HG02798 (cell line): Measurements from ENCODE around the gene ZNF112.
A peak's percentile ranks its signal among the peaks of the same experiment; 100 is the strongest.
"Not testable (repeated sequence)": the region's sequence is repeated elsewhere in the genome, so short reads cannot be mapped to it uniquely, and the experiment has no call there.

Experiments
- ATAC-seq: cut with Tn5 transposase; IDR thresholded peaks from one replicate; pipeline ENCODE4 v1.9.1; 2021; ENCODE audit warnings: mild to moderate bottlenecking; ENCODE audit not compliant: unreplicated experiment, poor library complexity

Gene ZNF112

DNA sequence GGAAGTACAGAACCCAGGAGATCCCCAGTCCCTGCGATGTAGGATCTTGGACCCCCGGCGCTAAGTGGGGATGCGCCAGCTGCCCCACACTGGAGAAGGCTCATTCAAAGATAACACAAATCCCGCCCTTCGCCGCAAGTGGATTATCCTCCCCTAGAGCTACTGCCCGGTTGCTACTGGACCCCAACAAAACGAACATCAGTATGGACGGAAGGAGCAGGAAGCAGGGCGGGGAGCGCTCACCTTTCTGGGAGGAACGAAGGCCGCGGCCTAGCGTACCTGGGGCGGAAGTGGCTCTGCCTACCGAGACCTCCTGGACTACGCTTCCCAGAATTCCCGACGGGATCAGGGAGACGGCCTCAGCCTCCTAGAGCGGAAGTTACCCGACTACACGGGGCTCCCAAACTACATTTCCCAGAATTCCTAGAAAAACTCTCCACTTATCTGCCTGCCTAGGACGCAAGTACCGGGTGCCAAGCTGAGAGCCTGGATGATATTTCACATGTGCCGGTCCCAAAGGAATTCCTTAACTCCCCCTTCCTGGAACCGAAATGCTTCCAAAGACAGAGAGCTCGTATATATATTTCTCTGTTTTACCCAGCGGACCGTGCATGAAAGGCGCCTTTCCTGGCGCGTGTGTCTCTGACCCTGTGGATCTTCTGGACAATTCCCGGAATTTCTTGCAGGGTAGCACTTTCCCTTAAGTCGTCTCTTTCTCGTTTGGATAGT is at the start of gene ZNF112:
ZNF112 (minus strand) TSS at position 298 of the 729 bp plus-strand sequence. CDS start 16,141 bp downstream, outside the sequence.
- ATAC-seq: no peak

DNA sequence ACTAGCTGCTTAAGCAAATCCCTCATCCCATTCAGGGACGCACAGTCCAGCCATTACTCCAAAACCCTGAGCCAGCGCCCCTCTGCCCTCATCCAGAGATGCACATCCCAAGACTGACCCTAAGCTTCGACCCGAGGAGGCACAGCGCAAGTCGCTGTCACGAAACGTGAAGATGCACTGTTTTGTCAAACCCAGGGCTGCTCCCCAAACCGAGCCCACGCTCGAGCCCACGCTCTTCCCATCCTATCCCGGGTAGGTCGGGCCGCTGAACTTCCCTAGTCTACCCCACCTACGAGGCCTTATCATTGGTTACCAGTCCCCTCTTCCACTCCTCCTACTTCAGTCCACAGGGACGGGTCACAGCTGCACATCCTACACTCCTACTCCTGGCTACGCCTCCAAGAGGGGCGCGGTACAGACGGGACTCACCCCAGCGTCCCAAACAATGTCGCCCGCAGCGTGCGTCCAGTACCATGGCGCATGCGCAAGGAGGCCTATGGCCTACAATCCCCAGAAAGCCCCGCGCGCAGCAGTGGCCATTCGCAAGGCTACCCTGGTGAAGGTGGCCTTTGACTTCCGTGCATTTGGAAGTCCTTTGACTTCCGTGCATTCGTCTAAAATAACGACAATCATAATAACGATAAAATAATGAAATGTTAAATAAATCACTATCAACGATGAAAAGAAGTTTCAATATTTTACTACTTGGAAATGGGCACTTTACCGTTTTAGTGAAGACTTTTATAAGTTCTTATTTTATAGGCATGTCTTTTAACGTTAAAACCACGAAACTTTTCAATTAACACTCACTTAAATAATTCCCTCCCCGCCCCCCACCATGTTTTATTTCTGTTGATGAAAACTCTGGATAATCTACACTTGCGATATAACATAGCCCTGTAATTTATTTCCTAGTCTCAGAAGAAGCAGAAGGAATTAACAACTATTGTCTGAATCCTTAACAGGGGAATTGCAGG is 44.9 kb upstream of the ZNF112 start, which contains the start of gene ZNF285:
ZNF285 (minus strand) TSS at position 470 of the 977 bp plus-strand sequence. CDS start 4,395 bp downstream, outside the sequence.
- peak; percentile 74 for ATAC-seq

DNA sequence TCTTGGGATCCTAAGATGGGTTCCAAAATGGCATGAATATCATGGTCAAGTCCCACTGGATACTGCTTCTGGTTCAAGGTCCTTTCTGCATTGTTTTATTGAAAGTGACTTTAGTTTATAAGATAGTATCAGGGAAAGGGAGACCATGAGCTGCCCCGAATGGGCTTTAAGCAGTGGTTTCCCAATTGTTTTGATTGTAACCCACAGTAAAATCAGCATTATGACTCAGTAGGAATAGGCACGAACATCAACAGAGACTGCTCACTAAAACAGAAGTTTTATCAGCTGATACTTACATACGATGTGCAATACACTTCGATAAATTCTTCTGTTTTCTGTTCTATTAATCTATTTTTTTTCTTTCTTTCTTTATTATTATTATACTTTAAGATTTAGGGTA is 32.8 kb upstream of the ZNF112 start:
- not testable (repeated sequence) for ATAC-seq

DNA sequence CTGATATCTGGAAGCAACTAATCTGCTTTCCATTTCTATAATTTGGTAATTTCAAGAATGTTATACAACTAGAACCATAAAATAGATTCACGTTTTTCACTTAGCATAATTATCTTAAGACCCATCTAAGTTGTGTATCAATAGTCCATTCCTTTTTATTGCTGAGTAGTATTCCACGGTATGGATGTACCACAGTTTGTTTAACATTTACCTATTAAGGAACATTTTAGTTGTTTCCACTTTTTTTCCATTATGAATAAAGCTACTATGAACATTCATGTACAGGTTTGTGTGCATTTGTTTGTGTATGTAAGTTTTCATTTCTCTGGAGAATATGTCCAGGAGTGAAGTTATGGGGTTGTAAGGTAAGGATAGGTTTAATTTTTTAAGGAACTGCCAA is 18.3 kb upstream of the ZNF112 start:
- ATAC-seq: no peak

DNA sequence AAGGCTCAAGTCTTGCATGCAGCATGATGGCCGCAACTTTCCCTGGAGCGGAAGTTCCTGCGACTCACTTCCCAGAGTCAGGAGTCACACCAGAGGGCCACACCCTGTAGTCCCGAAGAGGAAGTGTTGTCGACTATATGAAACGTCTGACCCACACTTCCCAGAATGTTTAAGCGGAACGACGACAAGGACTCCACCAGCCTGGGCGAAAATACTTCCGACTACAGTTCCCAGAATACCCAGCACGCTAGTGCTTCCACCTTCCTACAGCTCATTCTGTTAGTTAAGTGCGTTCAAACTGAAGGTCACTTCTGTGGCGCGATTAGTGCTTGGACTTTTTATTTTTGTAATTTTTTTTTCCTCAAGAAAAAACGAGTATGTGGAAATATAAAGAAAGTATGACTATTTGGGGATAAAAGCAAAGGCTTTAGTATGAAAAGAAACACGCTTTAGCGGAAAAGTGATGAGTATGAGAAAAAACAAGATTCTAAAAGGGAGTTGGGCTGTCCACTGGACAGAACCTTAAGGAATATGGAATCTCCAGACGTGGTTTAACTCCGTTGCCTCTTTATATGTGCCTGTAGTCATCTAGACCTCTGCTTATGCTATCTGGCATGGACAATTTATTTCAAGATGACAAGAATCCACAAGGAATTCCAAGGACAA is 15.5 kb upstream of the ZNF112 start:
- ATAC-seq: no peak

DNA sequence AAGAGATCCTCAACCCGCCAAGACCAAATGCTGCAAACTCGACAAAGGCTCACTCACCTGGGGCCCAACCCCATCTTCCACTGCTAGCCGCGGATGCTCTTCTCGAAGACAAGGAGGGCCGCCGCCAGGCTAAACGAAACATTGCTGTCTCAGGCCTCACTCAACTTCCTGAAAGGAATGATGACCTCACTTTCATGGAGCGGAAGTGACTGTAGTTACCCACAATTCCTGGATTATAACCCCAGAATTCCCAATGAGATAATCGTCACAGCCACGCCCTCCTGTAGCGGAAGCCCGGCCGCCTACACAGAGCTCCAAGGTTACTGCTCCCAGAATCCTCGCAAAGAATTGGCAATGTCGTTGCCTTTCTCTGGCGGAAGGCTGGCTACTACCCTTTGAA is 10.5 kb upstream of the ZNF112 start:
- ATAC-seq: no peak

DNA sequence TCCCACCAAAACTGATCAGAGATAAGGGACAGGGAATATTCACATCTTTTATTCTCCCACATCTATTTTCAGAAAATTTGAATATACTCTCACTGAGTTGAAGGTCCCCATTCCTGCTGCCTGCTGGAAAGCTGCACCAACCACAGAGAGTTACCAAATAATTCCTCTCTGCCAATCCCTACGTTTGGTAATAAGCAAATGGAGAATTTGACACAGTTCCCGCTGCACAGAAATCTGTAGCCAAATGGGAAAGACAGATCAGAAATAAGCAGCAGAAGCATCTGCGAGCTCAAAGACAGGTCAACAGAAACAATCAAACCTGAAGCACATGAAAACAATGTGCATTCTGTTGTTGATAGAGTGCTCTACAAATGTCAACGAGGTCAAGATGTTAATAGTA is 9.9 kb downstream of the ZNF112 start:
- no peak for ATAC-seq

DNA sequence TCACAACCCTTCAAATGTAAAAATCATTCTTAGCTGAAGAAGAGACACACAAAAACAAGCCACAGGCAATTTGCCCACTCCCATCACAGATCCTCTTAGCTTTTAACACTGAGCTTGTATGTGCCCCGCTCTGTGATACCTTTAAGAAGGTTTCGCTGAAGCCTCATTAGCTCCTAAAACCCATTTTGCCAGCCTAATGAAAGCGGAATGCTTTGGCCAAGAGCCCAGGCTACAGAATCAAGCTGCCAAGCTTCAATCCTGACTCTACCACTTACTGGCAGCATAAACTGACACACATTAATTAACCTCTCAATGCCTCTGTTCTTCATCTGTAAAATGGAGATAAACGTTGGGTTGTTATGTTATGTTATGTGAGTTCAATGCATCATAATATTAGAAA is 10.5 kb downstream of the ZNF112 start:
- ATAC-seq: no peak

DNA sequence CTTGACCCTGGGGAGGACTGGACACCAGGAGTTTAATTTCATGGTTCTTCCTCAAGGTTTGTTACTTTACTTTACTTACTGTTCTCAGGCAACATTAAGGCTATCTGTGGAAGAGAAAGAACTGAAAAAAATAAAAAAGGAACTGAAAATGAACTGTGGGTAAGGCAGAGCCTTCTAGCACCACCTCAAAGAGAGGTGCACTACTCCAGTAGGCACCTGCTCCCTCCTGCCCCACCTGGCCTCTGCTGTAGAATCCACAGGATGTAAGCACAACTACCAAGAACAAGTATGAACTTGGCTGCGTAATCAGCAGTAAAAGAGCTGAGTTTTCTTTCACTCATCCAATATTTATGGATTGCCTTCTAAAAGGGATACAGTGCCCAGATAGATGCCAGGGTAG is 12.2 kb downstream of the ZNF112 start:
- ATAC-seq: no peak

DNA sequence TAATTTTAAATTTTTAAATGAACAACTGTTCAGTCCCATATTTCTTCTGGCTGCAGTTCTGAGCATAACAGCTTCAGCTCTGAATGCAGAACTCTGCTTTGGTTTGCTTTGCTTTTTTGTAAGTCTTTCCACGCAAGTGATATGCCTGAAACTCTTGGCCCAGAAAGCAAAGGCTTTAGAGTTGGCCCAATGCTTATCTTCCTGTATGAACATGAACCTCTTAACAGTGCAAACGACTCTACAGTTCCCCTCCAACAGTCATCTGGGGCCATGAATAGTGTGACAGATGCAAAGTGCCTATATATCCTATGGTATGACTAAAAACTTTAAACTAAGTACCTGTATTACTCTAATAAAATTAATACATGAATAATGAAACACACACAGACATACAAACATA is 14.7 kb downstream of the ZNF112 start:
- no peak for ATAC-seq

DNA sequence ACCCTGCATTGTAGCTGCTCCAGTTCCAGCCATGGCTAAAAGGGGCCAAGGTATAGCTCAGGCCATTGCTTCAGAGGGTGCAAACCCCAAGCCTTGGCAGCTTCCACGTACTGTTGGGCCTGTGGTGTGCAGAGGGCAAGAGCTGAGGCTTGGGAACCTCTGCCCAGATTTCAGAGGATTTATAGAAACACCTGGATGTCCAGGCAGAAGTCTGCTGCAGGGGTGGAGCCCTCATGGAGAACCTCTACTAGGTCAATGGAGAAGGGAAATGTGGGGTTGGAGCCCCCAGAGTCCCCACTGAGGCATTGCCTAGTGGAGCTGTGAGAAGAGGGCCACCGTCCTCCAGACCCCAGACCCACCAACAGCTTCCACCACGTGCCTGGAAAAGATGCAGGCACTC is 21.8 kb downstream of the ZNF112 start:
- ATAC-seq: not testable (repeated sequence)

DNA sequence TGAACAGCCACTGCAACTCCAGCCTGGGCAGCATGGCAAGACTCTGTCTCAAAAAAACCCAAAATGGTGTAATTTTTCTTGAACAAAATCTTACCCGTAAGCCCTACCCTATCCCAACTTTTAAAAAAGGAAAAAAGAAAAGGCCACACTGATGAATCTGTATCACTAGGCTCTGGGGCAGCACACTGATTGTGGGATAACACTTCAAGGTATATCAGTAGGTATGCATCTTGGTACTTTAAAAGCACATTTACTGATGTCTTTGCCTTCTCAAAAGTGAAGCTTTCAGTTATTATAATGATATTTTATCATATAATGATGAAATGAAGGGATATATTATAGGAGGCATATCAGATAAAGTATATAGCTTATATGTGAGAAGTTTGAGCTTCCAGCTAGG is 24.3 kb downstream of the ZNF112 start:
- ATAC-seq: no peak

DNA sequence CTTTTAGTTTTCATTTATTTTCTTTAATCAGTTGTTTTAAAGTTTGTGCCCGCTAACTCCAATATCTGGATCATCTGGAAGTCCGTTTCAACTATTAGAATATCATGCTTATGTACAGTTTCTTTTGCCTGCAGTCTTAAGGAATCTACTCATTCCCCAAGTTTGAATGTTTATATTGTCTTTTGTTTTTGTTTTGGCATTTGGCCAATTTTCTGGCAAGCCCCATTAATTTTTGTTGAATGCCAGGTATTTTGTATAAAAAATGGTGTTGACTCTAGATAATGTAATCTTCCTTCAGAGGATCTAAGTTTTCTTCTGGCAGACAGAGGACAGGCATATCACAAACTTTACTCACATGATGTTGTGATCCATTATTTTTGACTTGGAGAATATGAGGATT is 40.6 kb downstream of the ZNF112 start:
- ATAC-seq: no peak

DNA sequence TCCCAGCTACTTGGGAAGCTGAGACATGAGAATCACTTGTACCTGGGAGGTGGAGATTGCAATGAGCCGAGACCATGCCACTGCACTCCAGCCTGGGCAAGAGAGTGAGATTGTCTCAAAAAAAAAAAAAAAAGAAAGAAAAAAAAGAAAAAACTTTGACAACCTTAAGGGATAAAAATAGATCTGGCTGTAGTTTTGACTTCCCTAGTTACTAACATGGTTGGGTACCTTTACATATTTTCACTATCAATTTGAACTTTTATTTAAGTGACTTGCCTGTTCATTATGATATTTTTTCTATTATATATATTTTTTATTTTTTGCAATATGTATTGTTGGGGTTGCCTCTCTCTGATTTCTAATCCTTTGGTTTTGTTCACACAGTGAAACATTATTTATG is 43.2 kb downstream of the ZNF112 start:
- ATAC-seq: no peak

DNA sequence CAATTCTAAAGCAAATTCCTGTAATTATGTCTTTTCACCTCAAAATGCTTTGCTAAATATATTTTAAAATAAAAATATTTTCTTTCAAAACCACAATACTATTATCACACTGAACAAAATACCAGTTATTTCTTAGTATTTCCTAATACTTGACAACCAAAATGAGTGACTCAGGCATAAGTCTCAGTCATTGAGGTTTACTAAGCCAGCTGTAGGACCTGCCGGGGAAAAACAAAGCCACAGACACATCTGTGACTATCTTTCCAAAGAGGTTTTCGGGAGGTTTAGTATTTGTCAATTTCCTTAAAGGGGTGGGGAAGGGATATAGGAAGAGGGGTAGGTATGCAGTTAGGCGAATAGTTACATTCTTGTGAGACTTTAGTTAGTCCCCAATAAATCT is 48.5 kb downstream of the ZNF112 start:
- no peak for ATAC-seq

DNA sequence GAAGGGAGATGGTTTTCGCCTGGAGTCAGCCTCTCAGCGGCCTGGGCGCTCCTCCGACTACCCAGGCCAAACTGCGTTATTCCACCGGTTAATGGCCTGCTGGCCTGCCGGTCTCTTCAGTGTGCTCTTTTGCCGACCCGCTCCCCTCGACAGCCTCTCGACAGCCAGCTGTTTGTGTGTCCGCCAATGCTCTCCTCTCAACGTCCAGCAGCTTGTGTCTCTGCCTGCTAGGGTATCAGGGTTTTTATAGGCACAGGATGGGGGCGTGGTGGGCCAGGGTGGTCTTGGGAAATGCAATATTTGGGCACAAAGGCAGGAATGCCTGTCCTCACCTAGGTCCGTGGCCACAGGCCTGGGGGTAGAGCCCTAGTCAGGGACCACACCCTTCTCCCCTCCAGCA is 50.2 kb downstream of the ZNF112 start:
- ATAC-seq: no peak

DNA sequence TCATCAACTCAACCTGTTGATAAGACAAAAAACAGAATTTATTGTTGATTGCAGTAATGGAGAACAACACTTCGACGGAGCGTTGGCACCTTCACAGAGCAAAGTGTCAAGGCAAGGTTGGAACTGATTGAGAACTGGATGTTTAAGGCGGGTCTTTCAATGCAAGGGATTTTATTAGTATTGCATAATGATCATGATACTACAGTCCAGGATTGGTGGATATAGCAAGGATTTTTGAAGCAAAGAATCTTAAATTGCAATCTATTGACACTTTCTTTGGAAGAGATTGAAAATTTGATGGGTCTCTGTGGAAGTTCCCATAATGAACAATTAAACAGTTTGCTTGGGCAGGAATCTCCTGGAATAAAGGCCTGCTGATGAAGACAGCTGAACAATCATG is 51.0 kb downstream of the ZNF112 start:
- no peak for ATAC-seq

DNA sequence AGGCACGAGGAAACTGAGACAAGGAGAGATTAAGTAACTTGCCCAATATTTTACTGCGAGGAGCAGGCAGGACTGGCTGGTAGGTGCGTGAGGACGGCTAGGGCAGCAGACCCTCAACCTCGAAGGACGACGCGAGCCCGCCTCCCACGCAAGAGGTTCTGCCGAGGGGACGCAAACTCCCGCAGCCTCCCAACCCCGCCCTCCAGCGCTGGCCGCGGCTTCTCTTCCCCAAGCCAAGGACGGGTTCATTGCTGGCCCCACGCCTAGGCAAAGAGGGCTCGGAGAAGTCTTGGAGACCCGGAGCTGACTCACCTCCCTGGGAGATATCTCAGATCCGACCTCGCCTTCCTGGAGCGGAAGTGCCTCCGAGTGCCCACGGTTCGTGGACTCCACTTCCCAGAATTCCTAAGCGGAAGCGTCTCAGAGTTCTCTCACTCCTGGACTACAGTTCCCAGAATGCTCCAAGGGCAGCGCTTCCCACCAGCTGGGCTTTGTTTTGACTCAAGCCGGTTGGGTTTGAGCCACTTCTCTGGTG is 51.8 kb downstream of the ZNF112 start, which contains the start of gene ZNF235:
ZNF235 (minus strand) TSS at position 367 of the 535 bp plus-strand sequence. CDS start 1,621 bp downstream, outside the sequence.
- ATAC-seq: peak; percentile 94

DNA sequence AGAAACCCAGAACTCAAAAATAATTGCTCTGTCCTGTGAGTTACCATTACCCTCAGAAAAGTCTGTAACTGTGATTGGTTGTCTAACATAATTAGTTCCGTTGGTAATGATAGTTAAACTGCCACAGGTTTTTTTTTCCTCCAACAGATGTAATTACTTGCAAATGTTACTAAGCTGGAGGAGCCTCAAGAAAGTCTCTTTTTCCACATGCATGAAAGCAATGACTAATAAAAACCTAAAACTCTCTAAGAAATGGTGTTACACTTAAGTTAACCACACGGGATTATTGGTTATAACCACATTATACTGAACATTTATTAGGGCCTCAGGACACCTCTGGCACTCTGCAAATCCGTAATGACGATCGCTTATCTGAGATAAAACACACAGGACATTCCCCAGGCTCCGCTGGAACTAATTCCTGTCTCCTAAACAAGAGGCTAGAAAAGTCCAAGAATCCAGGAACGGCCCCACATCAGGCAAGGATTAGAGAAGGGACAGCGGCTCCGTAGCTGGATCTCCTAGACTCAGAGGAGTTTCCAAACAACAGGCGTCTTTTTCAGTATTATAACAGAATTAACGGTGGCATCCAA is 52.4 kb downstream of the ZNF112 start:
- no peak for ATAC-seq

DNA sequence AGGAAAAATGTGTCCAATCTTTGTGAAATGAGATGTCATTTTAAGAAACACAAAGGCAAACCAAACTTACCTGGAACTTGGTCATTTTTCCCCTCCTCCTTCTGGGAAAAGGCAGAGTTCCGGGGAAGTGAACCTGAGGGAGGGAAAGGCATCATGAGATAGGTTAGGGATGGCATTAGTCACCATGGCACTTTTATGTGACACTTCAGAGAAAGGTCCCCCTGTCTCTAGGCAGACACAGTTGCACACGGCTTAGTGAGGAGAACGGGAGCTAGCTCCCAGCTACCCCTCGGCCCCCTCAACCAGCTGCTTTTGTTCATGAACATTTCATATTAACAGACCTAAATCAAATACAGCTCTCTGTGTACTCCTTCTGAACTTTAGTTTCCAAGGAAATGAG is 53.2 kb downstream of the ZNF112 start:
- no peak for ATAC-seq
